Neural cell (in vitro differentiated cells): Measurements from ENCODE around the gene FAM227A.

Source experiments
- CTCF ChIP-seq: fragments of 450-650 bp; IDR thresholded peaks from 2 replicates; pipeline ENCODE4 v1.5.1; 2014; ENCODE audit warnings: antibody characterized with exemption, mild to moderate bottlenecking, moderate library complexity; ENCODE audit not compliant: poor library complexity, severe bottlenecking
- EP300 ChIP-seq: fragments of 450-650 bp; conservative IDR thresholded peaks from 2 replicates; pipeline ENCODE4 v1.6.1; 2014; ENCODE audit warnings: antibody characterized with exemption, mild to moderate bottlenecking, moderate library complexity; ENCODE audit not compliant: poor library complexity, severe bottlenecking
- EZH2 ChIP-seq: fragments of 200-600, 300-800 bp; shearing (Covaris generic), sonication (generic); IDR thresholded peaks from 2 replicates; pipeline ENCODE4 v1.6.1; 2014; ENCODE audit warnings: antibody characterized with exemption, low read length, borderline replicate concordance, mild to moderate bottlenecking; ENCODE audit not compliant: insufficient read depth, poor library complexity, severe bottlenecking
- MXI1 ChIP-seq: fragments of 450-650 bp; conservative IDR thresholded peaks from 2 replicates; pipeline ENCODE4 v1.6.1; 2014; ENCODE audit warnings: antibody characterized with exemption, mild to moderate bottlenecking; ENCODE audit not compliant: poor library complexity, severe bottlenecking
- POLR2AphosphoS5 ChIP-seq: IDR thresholded peaks from 2 replicates; pipeline ENCODE4 v1.6.1; 2012
- RAD21 ChIP-seq: fragments of 450-650 bp; conservative IDR thresholded peaks from 2 replicates; pipeline ENCODE4 v1.6.1; 2014; ENCODE audit warnings: antibody characterized with exemption, mild to moderate bottlenecking, moderate library complexity
- REST ChIP-seq: IDR thresholded peaks from 2 replicates; pipeline ENCODE4 v1.6.1; 2012; ENCODE audit warnings: borderline replicate concordance
- SMC3 ChIP-seq: fragments of 450-650 bp; conservative IDR thresholded peaks from 2 replicates; pipeline ENCODE4 v1.6.1; 2014; ENCODE audit warnings: antibody characterized with exemption, mild to moderate bottlenecking, moderate library complexity; ENCODE audit not compliant: poor library complexity
- TAF1 ChIP-seq: IDR thresholded peaks from 2 replicates; pipeline ENCODE4 v1.6.1; 2012; ENCODE audit warnings: low read depth

DNA sequence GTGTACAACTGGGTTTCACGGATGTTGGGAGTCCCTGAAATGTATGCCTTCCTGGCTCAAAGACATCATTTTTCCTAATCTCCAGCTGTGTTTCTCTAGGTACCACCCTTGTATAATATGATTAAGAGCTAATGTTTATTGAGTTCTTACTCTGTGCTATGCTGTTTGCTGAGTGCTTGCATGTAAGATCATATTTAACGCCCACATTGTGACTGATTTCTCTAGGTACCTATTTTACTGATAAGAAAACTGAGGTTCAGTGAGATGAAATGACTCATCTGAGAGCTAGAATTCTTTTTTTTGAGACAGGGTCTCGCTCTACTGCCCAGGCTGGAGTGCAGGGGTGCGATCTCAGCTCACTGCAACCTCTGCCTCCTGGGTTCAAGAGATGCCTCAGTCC, 42.6 kb downstream of the FAM227A start:
- TF ChIP-seq CTCF = no peak
- no peak for TF ChIP-seq POLR2AphosphoS5
- TF ChIP-seq EZH2 = no peak
- no peak for TF ChIP-seq EP300
- TF ChIP-seq TAF1 = no peak
- no peak for TF ChIP-seq REST
- TF ChIP-seq MXI1 = no peak
- TF ChIP-seq RAD21 = no peak
- no peak for TF ChIP-seq SMC3
